ENCODE measurements around the gene ST3GAL4.

DNA sequence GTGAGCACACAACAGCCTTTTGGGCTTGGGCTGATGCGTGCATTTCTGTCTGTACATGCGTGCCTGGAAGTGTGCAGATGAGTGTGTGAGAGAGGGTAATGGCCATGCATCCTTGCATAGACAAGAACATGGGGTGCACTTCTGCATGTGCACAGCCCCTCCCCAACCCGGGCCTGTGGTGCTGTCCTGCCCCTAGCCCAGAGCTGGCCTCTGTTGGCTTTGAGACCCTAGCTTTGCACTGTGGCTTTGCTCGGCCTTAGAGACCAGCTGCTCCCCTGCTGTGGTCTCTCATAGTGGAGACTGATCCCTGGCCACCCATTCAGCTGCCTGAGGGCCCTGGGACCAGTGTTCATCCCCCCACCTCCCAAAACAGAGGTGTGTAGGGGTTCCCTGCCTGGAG lies 25.4 kb downstream of the ST3GAL4 start:
- TF ChIP-seq, protein P1, sequence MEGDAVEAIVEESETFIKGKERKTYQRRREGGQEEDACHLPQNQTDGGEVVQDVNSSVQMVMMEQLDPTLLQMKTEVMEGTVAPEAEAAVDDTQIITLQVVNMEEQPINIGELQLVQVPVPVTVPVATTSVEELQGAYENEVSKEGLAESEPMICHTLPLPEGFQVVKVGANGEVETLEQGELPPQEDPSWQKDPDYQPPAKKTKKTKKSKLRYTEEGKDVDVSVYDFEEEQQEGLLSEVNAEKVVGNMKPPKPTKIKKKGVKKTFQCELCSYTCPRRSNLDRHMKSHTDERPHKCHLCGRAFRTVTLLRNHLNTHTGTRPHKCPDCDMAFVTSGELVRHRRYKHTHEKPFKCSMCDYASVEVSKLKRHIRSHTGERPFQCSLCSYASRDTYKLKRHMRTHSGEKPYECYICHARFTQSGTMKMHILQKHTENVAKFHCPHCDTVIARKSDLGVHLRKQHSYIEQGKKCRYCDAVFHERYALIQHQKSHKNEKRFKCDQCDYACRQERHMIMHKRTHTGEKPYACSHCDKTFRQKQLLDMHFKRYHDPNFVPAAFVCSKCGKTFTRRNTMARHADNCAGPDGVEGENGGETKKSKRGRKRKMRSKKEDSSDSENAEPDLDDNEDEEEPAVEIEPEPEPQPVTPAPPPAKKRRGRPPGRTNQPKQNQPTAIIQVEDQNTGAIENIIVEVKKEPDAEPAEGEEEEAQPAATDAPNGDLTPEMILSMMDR (IDR thresholded peaks at IDR 0.05): no peak
- TF ChIP-seq POLR2A (IDR thresholded peaks at IDR 0.05): no peak

All from testis (tissue), 2 donors.